HEK293 (cell line): ENCODE measurements around the gene MRTFA.

Source experiments
- CTCF ChIP-seq: fragments of 450-650 bp; formaldehyde crosslinking; IDR thresholded peaks from 2 replicates; pipeline ENCODE4 v1.5.1; 2016; ENCODE audit warnings: missing biosample characterization, missing genetic modification characterization
- REPIN1 ChIP-seq: fragments of 450-650 bp; formaldehyde crosslinking; IDR thresholded peaks from 2 replicates; pipeline ENCODE4 v1.5.1; 2017; ENCODE audit warnings: missing biosample characterization, missing genetic modification characterization, low read depth
- REST ChIP-seq: fragments of 450-650 bp; formaldehyde crosslinking; IDR thresholded peaks from 2 replicates; pipeline ENCODE4 v1.5.1; 2016; ENCODE audit warnings: missing biosample characterization, missing genetic modification characterization
- SP2 ChIP-seq: fragments of 450-650 bp; formaldehyde crosslinking; IDR thresholded peaks from 2 replicates; pipeline ENCODE4 v1.5.1; 2016; ENCODE audit warnings: missing biosample characterization, missing genetic modification characterization
- TCF7L2 ChIP-seq: IDR thresholded peaks from 2 replicates; pipeline ENCODE4 v1.6.1; 2011; ENCODE audit warnings: low read depth, mild to moderate bottlenecking, inconsistent platforms, low read length, moderate library complexity, borderline replicate concordance
- ZNF10 ChIP-seq: fragments of 450-650 bp; formaldehyde crosslinking; IDR thresholded peaks from 2 replicates; pipeline ENCODE4 v1.5.1; 2017; ENCODE audit warnings: missing biosample characterization, missing genetic modification characterization
- ZNF37A ChIP-seq: fragments of 450-650 bp; IDR thresholded peaks from 2 replicates; pipeline ENCODE4 v1.5.1; 2018; ENCODE audit warnings: missing biosample characterization, missing genetic modification characterization
- ZNF48 ChIP-seq: fragments of 450-650 bp; formaldehyde crosslinking; IDR thresholded peaks from 2 replicates; pipeline ENCODE4 v1.5.1; 2016; ENCODE audit warnings: missing biosample characterization, missing genetic modification characterization
- ZNF596 ChIP-seq: fragments of 450-650 bp; IDR thresholded peaks from 2 replicates; pipeline ENCODE4 v1.5.0; 2018; ENCODE audit warnings: missing biosample characterization, mild to moderate bottlenecking, missing genetic modification characterization, moderate library complexity
- ZNF76 ChIP-seq: fragments of 450-650 bp; formaldehyde crosslinking; IDR thresholded peaks from 2 replicates; pipeline ENCODE4; 2016; ENCODE audit warnings: low read depth, missing biosample characterization, missing genetic modification characterization, borderline replicate concordance
- TF ChIP-seq, protein P1 (sequence below): fragments of 450-650 bp; formaldehyde crosslinking; IDR thresholded peaks from 2 replicates; pipeline ENCODE4 v1.5.1; 2016; ENCODE audit warnings: missing biosample characterization, missing genetic modification characterization

GRCh38 chr22:40671369-40671768 is 34.9 kb upstream of the MRTFA start:
- TF ChIP-seq, protein P1, sequence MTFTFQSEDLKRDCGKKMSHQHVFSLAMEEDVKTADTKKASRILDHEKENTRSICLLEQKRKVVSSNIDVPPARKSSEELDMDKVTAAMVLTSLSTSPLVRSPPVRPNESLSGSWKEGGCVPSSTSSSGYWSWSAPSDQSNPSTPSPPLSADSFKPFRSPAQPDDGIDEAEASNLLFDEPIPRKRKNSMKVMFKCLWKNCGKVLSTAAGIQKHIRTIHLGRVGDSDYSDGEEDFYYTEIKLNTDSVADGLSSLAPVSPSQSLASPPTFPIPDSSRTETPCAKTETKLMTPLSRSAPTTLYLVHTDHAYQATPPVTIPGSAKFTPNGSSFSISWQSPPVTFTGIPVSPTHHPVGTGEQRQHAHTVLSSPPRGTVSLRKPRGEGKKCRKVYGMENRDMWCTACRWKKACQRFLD, result no peak
- TF ChIP-seq CTCF (tag by site-specific recombination) (no peak), ZNF10 (tag by site-specific recombination) (no peak), ZNF48 (no peak), ZNF37A (tag by site-specific recombination) (no peak), SP2 (tag by site-specific recombination) (no peak), ZNF76 (tag by site-specific recombination) (no peak), REST (tag by site-specific recombination) (no peak), ZNF596 (tag by site-specific recombination) (no peak), TCF7L2 (no peak), REPIN1 (tag by site-specific recombination) (no peak)
